Measurements from ENCODE around the gene THSD4.

The THSD4 gene

GRCh38 chr15:71811752-71812735, 696.8 kb downstream of the THSD4 start:
- WGBS: 92% methylated on average over 38 of the region's 38 CpGs
- Histone ChIP-seq H3K4ac (ENCODE audit: low read depth in 1 of 2, low read length in 2 of 2) (no peak overlapping the region), H3K27me3 (ENCODE audit: control insufficient read depth in 1 of 2, insufficient read depth in 1 of 2, low read length in 2 of 2) (peaks cover 0 to 29% of the 10 kb centered on the region in 2 experiments)

GRCh38 chr15:71812966-71813722, 697.9 kb downstream of the THSD4 start:
- H3K14ac ChIP-seq (ENCODE audit: low read length in 2 of 2): no peak overlapping the region
- H2BK15ac ChIP-seq (ENCODE audit: low read depth, poor library complexity, severe bottlenecking): no peak overlapping the region
- DNase-seq: no peak
- H4K91ac ChIP-seq (ENCODE audit: low read length): no peak overlapping the region
- no peak overlapping the region for H2BK120ac ChIP-seq (ENCODE audit: low read depth, low read length)
- no peak overlapping the region for H3K18ac ChIP-seq (ENCODE audit: low read depth in 1 of 2, low read length in 2 of 2)
- H3K4ac ChIP-seq (ENCODE audit: low read depth in 1 of 2, low read length in 2 of 2): no peak overlapping the region
- H4K8ac ChIP-seq (ENCODE audit: low read length): no peak overlapping the region
- no peak overlapping the region for H3K4me3 ChIP-seq (ENCODE audit: insufficient read depth in 1 of 2, low read depth in 1 of 2, low read length in 2 of 2)
- H3K9ac ChIP-seq (ENCODE audit: low read length): no peak overlapping the region
- H2BK5ac ChIP-seq (ENCODE audit: low read depth, low read length, poor library complexity, severe bottlenecking): no peak overlapping the region
- peaks cover 0 to 26% of the 10 kb centered on the region in 2 experiments for H3K36me3 ChIP-seq (ENCODE audit: control insufficient read depth in 1 of 2, insufficient read depth in 2 of 2, low read depth in 1 of 2, low read length in 2 of 2)
- no peak overlapping the region for H3K23ac ChIP-seq (ENCODE audit: low read length in 2 of 2)
- no peak overlapping the region for H2AK5ac ChIP-seq (ENCODE audit: low read length, severe bottlenecking)
- no peaks in the 10 kb centered on the region for H3K79me1 ChIP-seq (replicated peaks; ENCODE audit: low read length, poor library complexity, severe bottlenecking)
- H3K9me3 ChIP-seq (ENCODE audit: control insufficient read depth, low read length): peaks cover 9% of the 10 kb centered on the region
- peaks cover 22% of the 10 kb centered on the region for H3K4me1 ChIP-seq (ENCODE audit: control insufficient read depth, insufficient read depth, low read depth, low read length)
- H3K27me3 ChIP-seq (ENCODE audit: control insufficient read depth in 1 of 2, insufficient read depth in 1 of 2, low read length in 2 of 2): peaks cover 0 to 24% of the 10 kb centered on the region in 2 experiments
- H2AFZ ChIP-seq (ENCODE audit: low read depth, low read length): no peak overlapping the region
- H3K4me2 ChIP-seq (ENCODE audit: low read length, poor library complexity, severe bottlenecking): no peak overlapping the region
- no peak overlapping the region for H3K27ac ChIP-seq (ENCODE audit: low read length, poor library complexity, severe bottlenecking)
- H2BK12ac ChIP-seq (ENCODE audit: low read length in 2 of 2): no peak overlapping the region
- WGBS: 95% methylated on average over 10 of the region's 16 CpGs

More at GRCh38 chr15:71811752-71812735, 696.8 kb downstream of the THSD4 start:
- Histone ChIP-seq H2AFZ (ENCODE audit: low read depth, low read length) (no peak overlapping the region), H3K27ac (ENCODE audit: low read length, poor library complexity, severe bottlenecking) (no peak overlapping the region), H2BK120ac (ENCODE audit: low read depth, low read length) (no peak overlapping the region), H3K18ac (ENCODE audit: low read depth in 1 of 2, low read length in 2 of 2) (no peak overlapping the region), H2BK12ac (ENCODE audit: low read length in 2 of 2) (no peak overlapping the region), H3K14ac (ENCODE audit: low read length in 2 of 2) (no peak overlapping the region), H2BK5ac (ENCODE audit: low read depth, low read length, poor library complexity, severe bottlenecking) (no peak overlapping the region), H3K4me1 (ENCODE audit: control insufficient read depth, insufficient read depth, low read depth, low read length) (peaks cover 32% of the 10 kb centered on the region), H4K8ac (ENCODE audit: low read length) (no peak overlapping the region), H3K9me3 (ENCODE audit: control insufficient read depth, low read length) (no peaks in the 10 kb centered on the region), H4K91ac (ENCODE audit: low read length) (no peak overlapping the region), H3K9ac (ENCODE audit: low read length) (no peak overlapping the region), H2BK15ac (ENCODE audit: low read depth, poor library complexity, severe bottlenecking) (no peak overlapping the region), H3K23ac (ENCODE audit: low read length in 2 of 2) (no peak overlapping the region), H3K4me3 (ENCODE audit: insufficient read depth in 1 of 2, low read depth in 1 of 2, low read length in 2 of 2) (no peak overlapping the region), H3K4me2 (ENCODE audit: low read length, poor library complexity, severe bottlenecking) (no peak overlapping the region), H2AK5ac (ENCODE audit: low read length, severe bottlenecking) (no peak overlapping the region), H3K36me3 (ENCODE audit: control insufficient read depth in 1 of 2, insufficient read depth in 2 of 2, low read depth in 1 of 2, low read length in 2 of 2) (peaks cover 0 to 22% of the 10 kb centered on the region in 2 experiments), H3K79me1 (replicated peaks; ENCODE audit: low read length, poor library complexity, severe bottlenecking) (no peaks in the 10 kb centered on the region)
- no peak for DNase-seq

- H2BK120ac ChIP-seq (ENCODE audit: low read depth, low read length): no peak overlapping the region
- no peak overlapping the region for H2AK5ac ChIP-seq (ENCODE audit: low read length, severe bottlenecking)
- H3K14ac ChIP-seq (ENCODE audit: low read length in 2 of 2): no peak overlapping the region
- no peak overlapping the region for H3K18ac ChIP-seq (ENCODE audit: low read depth in 1 of 2, low read length in 2 of 2)
- 97% methylated on average over 9 of the region's 9 CpGs for WGBS
- H3K27me3 ChIP-seq (ENCODE audit: control insufficient read depth in 1 of 2, insufficient read depth in 1 of 2, low read length in 2 of 2): peaks cover 0 to 17% of the 10 kb centered on the region in 2 experiments
- no peak overlapping the region for H3K4me2 ChIP-seq (ENCODE audit: low read length, poor library complexity, severe bottlenecking)
- no peak overlapping the region for H2BK12ac ChIP-seq (ENCODE audit: low read length in 2 of 2)
- H3K23ac ChIP-seq (ENCODE audit: low read length in 2 of 2): no peak overlapping the region
- peaks cover 15% of the 10 kb centered on the region for H3K4me1 ChIP-seq (ENCODE audit: control insufficient read depth, insufficient read depth, low read depth, low read length)
- H4K8ac ChIP-seq (ENCODE audit: low read length): no peak overlapping the region
- peaks cover 0 to 27% of the 10 kb centered on the region in 2 experiments for H3K36me3 ChIP-seq (ENCODE audit: control insufficient read depth in 1 of 2, insufficient read depth in 2 of 2, low read depth in 1 of 2, low read length in 2 of 2)
- H2BK15ac ChIP-seq (ENCODE audit: low read depth, poor library complexity, severe bottlenecking): no peak overlapping the region
- no peak for DNase-seq
- no peak overlapping the region for H2AFZ ChIP-seq (ENCODE audit: low read depth, low read length)
- no peak overlapping the region for H3K27ac ChIP-seq (ENCODE audit: low read length, poor library complexity, severe bottlenecking)
- no peak overlapping the region for H4K91ac ChIP-seq (ENCODE audit: low read length)
- H3K4ac ChIP-seq (ENCODE audit: low read depth in 1 of 2, low read length in 2 of 2): no peak overlapping the region
- no peak overlapping the region for H3K4me3 ChIP-seq (ENCODE audit: insufficient read depth in 1 of 2, low read depth in 1 of 2, low read length in 2 of 2)
- no peak overlapping the region for H2BK5ac ChIP-seq (ENCODE audit: low read depth, low read length, poor library complexity, severe bottlenecking)
- H3K9me3 ChIP-seq (ENCODE audit: control insufficient read depth, low read length): peaks cover 15% of the 10 kb centered on the region
- no peaks in the 10 kb centered on the region for H3K79me1 ChIP-seq (replicated peaks; ENCODE audit: low read length, poor library complexity, severe bottlenecking)
- no peak overlapping the region for H3K9ac ChIP-seq (ENCODE audit: low read length)
Observed at GRCh38 chr15:71813723-71814470, 698.6 kb downstream of the THSD4 start.
